IPS-NIHi11 (cell line): ENCODE results near the gene CXorf66.
A peak's percentile ranks its signal among the peaks of the same experiment; 100 is the strongest.
"Not testable (repeated sequence)": the region's sequence is repeated elsewhere in the genome, so short reads cannot be mapped to it uniquely, and the experiment has no call there.

Experiments used
- DNase-seq: peaks from one replicate; pipeline ENCODE4 v3.0.0; 2012; ENCODE audit warnings: mixed read lengths, low spot score

The CXorf66 gene, protein sequence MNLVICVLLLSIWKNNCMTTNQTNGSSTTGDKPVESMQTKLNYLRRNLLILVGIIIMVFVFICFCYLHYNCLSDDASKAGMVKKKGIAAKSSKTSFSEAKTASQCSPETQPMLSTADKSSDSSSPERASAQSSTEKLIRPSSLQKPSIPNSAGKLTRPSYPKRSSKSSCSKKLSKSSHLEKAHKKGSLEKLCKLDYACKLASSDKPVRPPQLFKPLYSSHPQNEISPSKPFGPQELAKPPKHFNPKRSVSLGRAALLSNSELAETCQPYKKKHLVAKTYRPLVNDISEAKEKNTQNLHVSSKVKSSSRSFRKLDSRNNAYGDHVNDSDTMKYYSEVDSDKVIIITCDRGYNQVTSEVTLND

DNA sequence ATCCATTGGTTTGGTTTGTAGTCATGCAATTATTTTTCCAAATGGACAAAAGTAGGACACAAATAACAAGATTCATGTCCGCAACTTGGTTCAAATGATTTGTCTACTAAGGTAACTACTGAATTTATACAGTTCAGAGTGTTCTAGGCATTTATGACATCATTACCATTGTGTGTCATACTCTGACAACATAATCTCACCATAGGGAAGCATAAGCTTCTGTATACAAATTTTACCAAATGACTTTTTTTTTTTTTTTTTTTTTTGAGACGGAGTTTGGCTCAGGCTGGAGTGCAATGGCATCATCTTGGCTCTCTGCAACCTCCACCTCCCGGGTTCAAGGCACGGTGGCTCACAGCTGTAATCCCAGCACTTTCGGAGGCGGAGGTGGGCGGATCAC lies at the start of gene CXorf66:
TSS of gene CXorf66 (minus strand) at position 101 of the 400 bp plus-strand sequence. CDS start at position 76, 25 bp downstream.
- DNase-seq: no peak

DNA sequence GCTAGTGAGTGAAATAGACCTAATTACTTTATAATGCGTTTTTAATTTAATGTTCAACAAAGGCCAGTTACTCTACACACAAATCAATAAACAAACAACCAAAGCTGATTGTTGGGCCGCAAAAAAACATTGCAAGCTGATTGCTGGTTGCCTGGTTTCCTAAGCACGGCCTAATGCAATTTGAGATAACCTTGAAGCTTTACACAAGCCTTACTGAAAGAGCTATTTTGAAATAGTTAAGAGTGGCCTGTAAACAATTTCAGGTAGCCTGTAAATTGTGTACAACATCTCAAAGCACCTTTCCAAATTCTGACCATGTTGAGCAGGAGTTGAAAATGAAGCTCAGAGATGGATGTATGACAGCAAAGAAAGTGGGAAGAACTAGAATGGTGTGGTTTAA lies 17.5 kb upstream of the CXorf66 start:
- DNase-seq: no peak

DNA sequence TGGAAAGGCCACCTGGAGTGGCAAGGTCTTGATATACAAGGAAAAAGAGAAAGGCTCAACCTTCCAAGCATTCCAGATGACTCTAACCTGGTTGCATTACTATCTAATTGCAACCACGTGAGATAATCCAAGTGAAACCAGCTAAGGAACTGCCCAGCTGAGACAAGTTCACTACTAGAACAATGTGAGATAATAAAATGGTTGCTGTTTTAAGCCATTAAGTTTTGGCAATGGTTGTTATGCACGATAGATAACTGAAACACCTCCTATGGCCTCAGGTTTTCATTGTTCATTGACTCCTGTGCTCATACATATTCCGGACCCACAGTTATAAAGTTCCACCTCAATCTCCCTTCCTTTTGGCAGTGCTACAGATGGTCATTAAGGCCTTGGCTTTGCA lies 9.2 kb upstream of the CXorf66 start:
- DNase-seq: no peak

DNA sequence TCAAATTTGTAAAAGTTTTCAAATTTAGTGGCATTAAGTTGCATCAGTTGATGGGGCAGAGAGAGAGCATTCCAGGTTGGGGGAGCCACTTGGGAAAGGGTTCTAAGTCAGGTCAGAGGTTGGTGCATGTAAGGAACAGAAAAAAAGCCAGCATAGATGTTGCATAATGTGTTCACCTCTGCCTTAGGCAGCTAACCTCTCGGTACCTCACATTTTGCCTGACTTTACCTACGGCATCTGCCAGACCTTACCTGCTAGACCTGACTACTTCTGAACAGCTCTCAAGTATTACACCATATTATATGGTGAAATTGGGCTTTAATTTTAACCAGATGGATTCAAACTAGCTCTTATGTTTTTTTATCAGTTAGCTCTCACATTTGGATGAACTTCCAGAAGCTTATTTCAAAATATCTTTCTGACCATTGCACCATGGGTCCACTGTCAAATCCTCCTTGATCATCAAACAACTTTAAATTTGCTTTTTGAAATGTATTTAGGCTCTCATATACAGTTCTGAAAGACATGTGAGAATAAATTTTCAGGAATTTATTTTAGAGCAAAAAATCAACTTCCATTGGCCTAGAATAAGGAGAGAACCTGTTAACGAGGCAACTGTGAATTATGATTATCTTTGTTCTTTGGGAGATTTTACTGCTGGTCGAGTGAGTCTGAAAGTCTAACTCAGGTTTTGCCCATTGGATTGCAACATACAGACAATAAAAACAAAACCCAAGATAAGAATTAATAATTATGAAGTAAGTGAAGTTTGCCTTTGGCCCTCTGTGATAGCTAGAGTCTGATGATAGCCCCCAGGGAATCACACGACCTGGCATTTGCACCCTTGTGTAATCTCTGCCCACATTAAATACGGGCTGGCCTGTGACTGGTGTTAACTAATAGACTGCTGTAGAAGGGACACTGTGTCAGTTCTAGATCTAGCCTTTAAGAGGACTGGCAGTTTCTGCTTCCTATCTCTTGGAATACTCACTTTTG lies 7.6 kb upstream of the CXorf66 start:
- DNase-seq: no peak

DNA sequence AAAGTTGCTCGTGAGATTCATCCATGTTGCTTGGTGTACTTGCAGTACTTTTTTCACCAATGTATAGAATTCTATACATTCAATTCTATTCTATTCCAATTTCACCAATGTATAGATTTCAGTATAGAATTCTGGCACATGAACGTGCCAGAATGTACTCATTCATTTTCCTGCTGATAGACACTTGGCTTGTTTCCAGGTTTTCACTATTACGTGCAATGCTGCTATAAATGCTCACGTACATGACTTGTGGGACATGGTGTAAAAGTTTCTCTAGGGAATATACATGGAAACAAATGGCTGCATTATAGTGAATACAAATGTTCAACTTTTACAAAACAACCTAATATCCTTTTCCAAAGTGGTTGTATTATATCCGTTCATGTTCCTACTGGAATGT lies 6.8 kb upstream of the CXorf66 start:
- DNase-seq: no peak

GRCh38 chrX:139971394-139971749 lies 6.1 kb upstream of the CXorf66 start:
- DNase-seq: no peak

- no peak for DNase-seq
Observed at GRCh38 chrX:139969286-139969685, 4.0 kb upstream of the CXorf66 start.

DNA sequence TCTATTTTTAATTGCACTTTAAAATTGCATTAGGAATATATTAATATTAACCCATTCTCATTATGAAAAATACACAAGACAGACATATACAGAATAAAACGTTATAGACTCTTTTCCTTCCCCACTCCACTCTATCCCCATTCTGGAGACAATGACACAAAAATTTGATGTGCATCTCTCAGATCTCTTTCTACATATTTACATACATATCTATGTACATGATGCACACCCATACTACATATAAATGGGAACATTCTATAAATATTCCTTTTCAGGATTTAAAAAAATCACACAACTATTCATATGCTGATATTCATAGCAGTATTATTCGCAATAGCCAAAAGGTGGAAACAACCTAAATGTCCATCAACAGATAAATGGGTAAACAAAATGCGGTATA lies 2.4 kb upstream of the CXorf66 start:
- DNase-seq: no peak

DNA sequence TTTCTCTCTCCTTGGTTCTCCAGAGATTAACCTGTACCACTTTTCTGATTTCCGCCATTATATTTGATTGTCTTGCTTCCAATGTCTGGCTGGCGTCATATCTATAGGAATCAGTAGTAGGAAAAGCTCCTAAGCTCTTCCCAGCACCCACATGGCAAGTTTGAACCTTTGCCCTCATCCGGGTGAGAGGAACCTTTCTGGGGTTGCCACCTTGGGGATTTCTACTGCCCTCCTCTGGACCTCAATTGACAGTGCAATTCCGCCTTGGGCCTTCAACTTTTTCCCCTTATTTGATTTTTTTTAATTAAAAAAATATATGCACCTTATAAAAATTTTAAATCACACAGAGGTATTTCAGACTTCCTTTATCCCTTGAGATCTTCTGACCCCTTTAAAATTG lies 2.0 kb upstream of the CXorf66 start:
- DNase-seq: peak; percentile 25

DNA sequence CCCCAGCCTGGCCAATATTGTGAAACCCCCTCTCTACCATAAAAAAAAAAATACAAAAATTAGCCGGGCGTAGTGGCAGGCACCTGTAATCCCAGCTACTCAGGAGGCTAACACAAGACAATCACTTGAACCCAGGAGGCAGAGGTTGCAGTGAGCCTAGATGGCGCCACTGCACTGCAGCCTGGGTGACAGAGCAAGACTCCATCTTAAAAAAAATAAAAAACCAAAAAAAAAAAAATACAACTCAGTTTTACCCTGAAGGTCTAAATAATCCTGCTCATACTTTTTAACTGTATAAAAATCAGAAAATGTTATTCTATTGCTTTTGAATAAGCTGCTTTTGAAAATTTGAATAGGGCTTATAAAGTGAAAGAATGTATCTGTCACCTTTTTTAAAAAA lies 838 bp upstream of the CXorf66 start:
- not testable (repeated sequence) for DNase-seq

DNA sequence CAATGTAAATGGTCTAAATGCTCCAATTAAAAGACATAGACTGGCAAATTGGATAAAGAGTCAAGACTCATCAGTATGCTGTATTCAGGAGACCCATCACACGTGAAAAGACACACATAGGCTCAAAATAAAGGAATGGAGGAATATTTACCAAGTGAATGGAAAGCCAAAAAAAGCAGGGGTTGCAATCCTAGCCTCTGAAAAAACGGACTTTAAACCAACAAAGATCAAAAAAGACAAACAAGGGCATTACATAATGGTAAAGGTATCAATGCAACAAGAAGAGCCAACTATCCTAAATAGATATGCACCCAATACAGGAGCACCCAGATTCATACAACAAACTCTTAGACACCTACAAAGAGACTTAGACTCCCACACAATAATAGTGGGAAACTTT lies 4.2 kb downstream of the CXorf66 start:
- DNase-seq: not testable (repeated sequence)

GRCh38 chrX:139949703-139950102 lies 15.6 kb downstream of the CXorf66 start:
- DNase-seq: no peak

- DNase-seq: no peak
Observed at GRCh38 chrX:139945075-139945474, 20.2 kb downstream of the CXorf66 start.

DNA sequence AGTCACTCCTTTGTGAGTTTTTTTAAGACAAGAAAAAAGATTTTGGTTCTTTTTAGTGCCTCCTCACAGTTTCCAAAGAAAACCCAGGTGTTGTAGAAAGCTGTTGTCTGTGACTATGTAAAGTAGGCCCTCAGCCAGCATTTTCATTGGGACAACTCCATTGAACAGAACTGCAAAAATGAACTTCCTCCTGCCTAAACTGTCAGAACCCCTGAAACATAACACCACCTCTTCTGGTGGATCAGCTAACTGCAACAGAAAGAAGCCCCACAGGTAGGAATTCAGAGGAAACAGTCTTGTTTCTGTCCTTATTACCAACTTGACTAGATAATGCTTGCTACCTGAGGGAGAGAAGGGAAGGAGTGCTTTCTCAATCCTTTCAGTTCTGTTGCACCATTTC lies 29.1 kb downstream of the CXorf66 start:
- peak; percentile 14 for DNase-seq

GRCh38 chrX:139933904-139934303 lies 31.4 kb downstream of the CXorf66 start:
- no peak for DNase-seq

DNA sequence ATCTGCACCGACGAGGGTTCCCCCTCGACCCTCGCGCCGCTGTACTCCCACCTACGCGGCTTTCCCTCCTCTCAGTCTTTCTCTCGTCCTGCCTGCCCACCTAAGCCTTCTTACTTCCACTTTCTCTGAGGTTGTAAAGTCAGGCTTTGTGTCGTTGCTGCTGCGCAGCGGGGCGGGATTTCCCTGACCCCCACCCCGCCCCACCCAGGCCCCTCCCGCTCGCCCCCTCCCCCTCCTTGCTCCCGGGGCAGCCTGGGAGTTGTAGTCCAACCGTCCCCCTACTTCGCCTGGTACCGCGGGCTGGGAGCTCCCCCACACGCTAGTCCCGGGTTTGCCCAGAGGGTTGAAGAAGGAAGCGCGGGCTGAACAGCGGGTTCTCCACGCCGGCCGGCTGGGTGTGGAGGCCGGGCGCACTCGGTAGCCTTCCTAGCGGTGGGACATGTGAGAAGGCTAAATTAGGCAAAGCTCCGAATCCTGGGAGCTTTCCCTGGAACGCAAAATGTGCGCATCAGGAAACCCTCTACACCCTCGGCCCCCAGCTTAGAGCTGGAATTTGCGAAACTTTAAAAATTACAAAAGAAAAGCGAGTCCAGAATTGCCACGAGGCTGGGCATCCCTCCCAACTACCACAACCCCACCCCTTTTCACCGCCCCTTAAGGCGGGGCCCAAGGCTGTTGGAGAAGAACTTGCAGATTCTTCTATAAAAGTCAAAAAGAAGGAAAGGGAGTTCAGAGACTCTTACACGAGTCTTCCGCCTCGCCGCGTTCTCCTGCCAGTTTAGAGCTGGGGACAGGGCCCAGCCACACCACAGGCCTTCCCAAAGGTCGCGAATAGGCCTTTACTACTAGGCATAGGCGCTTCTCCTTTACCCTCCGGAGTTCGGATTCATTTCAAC lies 32.2 kb downstream of the CXorf66 start, which contains the start of gene ATP11C:
TSS of gene ATP11C (minus strand) at position 153 of the 896 bp plus-strand sequence. CDS start 1,011 bp downstream, outside the sequence.
- DNase-seq: peak; percentile 72

GRCh38 chrX:139932073-139932900 lies 33.0 kb downstream of the CXorf66 start:
- DNase-seq: peak; percentile 50

GRCh38 chrX:139931646-139932072 lies 33.7 kb downstream of the CXorf66 start:
- no peak for DNase-seq

- DNase-seq: no peak
Observed at GRCh38 chrX:139930916-139931645, 34.2 kb downstream of the CXorf66 start.

GRCh38 chrX:139930401-139930800 lies 34.9 kb downstream of the CXorf66 start:
- DNase-seq: no peak
